Retinal pigment epithelial cell (primary cell): Measurements from ENCODE around the gene NUDC.
"Not testable (repeated sequence)": the region's sequence is repeated elsewhere in the genome, so short reads cannot be mapped to it uniquely, and the experiment has no call there.

ENCODE experiments used
- DNase-seq: peaks from one replicate; pipeline ENCODE4 v3.0.0-alpha.2; 2010; ENCODE audit warnings: low read depth
- H3K4me3 ChIP-seq: 2 replicates; pipeline ENCODE4 v1.5.1; 2011; ENCODE audit warnings: mild to moderate bottlenecking, low read length, control low read depth, moderate library complexity
- TF ChIP-seq, protein P1 (sequence below): conservative IDR thresholded peaks from 2 replicates; pipeline ENCODE4 v1.5.1; 2011; ENCODE audit warnings: low read depth, low read length, control low read depth, inconsistent platforms

NUDC gene

DNA sequence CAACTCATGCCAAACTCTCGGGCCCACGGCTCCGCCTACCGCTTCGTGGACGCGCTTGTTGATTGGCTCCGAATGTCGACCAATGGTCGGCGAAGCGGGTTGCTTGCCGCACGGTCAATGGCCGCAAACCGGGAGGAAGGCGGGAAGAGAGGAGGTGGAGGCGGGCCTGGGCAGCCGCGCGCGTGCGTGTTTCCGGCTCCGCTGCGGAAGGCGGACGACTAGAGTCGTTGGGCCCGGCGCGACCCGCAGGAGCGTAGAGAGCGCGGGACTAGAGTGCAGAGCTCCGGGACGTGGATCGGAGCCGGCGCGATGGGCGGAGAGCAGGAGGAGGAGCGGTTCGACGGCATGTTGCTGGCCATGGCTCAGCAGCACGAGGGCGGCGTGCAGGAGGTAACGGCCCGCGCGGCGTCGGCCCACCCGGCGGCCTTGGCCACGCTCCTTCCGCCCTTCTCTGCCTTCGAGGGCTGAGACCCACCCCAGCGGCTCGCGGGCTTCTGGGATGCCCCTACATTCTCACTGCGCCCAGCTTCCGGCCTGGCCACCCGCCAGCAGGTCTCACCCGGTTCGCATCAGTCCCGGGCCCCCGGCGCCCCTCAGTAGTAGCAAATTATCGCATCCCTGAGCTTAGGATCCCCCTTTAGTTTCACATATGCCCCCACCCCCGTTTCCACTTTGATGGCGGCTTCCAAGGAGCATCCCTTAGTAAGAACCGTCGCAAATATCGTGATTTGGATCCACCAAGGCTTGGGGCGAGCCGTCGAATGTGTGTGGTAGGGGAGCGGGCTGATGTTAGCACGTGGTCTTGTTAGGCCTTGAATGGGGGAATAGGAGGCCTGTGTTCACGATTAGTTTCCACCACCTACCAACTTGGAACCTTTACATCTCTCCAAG, at the start of gene NUDC:
NUDC (plus strand) TSS at position 204 of the 891 bp plus-strand sequence; CDS start at position 310, 106 bp downstream.
- DNase-seq, result peak; percentile 84
- TF ChIP-seq, protein P1, sequence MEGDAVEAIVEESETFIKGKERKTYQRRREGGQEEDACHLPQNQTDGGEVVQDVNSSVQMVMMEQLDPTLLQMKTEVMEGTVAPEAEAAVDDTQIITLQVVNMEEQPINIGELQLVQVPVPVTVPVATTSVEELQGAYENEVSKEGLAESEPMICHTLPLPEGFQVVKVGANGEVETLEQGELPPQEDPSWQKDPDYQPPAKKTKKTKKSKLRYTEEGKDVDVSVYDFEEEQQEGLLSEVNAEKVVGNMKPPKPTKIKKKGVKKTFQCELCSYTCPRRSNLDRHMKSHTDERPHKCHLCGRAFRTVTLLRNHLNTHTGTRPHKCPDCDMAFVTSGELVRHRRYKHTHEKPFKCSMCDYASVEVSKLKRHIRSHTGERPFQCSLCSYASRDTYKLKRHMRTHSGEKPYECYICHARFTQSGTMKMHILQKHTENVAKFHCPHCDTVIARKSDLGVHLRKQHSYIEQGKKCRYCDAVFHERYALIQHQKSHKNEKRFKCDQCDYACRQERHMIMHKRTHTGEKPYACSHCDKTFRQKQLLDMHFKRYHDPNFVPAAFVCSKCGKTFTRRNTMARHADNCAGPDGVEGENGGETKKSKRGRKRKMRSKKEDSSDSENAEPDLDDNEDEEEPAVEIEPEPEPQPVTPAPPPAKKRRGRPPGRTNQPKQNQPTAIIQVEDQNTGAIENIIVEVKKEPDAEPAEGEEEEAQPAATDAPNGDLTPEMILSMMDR, result no peak
- H3K4me3 ChIP-seq, result peak within 1 kb of the TSS; percentile 65

DNA sequence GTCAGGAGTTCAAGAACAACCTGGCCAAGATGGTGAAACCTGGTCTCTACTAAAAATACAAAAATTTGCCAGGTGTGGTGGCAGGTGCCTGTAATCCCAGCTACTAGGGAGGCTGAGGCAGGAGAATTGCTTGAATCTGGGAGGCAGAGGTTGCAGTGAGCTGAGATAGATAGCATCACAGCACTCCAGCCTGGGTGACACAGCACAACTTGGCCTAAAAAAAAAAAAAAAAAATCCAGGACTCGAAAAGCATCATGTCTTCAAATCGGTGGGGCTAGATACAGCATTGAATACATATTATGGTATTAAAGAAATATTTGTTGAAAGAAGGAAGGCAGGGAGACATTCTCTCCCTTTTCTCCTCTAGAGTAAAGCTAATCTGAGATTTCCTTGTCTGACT, 48.4 kb upstream of the NUDC start:
- not testable (repeated sequence) for H3K4me3 ChIP-seq, DNase-seq

DNA sequence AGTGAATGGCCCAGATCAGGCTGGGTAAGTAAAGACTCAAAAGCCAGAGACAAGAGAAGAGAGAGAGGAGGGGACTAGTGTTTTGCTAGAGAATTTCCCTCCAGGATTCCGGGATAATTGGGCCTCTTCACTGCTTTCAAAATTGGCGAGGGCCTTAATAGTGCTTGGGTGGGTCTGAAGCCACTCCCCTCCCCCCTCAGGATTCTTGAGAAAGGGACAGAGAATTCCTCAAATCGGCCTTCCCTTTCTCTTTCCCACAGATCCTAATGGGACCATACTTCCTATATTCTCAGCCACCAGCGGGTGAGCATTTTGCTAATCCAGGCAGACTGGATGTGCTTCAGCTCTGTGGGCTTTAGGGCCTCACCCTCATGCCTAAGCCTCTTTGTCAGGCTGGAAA, 46.6 kb upstream of the NUDC start:
- no peak for DNase-seq
- TF ChIP-seq, protein P1, result no peak

DNA sequence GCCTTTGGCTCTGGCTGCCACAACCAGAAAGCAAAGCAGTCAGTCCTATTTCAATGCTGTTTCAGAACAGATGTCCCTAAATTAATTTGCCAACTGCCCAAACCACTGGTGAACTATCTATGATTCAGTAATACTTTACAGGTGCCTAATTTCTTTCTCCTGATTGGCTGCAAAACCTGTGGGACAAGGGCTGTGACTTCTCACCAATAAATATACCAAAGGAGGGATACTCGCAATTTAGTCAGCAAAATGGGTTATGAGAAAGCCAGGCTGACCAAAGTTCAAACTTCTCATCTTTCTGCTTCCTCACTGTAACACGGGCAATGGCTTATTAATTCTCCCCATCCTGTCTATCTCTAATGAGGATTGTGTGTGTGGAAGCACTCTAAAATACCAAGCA, 44.2 kb upstream of the NUDC start:
- no peak overlapping the region for H3K4me3 ChIP-seq
- DNase-seq, result no peak
- TF ChIP-seq, protein P1, result no peak

More for the DNA sequence above, 46.6 kb upstream of the NUDC start:
- no peak overlapping the region for H3K4me3 ChIP-seq

DNA sequence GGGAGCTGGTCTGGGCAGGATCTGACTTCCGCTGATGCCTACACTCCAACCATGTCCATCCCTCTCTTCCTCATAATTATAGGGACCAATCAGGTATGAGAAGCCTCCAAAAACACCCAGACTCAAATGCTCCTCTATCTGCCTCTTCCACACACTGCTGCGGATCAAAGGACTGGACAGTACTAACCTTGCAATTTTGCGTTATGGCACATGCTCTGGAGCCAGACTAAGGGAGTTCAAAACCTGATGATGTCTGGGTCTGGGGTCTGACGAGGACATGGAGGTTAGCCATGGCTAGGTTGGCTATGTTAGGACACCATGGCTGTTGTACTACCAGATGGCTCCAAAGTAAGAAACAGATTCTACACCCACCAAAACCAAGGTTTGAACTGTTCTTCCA, 41.8 kb upstream of the NUDC start:
- TF ChIP-seq, protein P1, result no peak
- no peak for DNase-seq
- H3K4me3 ChIP-seq, result no peak overlapping the region

DNA sequence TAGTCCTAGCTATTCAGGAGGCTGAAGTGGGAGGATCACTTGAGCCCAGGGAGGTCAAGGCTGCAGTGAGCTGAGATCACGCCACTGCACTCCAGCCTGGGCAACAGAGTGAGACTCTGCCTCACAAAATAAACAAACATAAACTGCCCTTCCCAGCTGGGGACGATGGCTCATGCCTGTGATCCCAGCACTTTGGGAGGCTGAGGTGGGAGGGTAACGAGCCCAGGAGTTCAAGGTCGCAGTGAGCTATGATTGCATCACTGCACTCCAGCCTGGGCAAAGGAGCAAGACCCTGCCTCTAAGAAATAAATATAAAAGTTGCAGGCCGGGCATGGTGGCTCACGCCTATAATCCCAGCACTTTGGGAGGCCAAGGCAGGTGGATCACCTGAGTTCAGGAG, 39.9 kb upstream of the NUDC start:
- H3K4me3 ChIP-seq, DNase-seq: not testable (repeated sequence)

DNA sequence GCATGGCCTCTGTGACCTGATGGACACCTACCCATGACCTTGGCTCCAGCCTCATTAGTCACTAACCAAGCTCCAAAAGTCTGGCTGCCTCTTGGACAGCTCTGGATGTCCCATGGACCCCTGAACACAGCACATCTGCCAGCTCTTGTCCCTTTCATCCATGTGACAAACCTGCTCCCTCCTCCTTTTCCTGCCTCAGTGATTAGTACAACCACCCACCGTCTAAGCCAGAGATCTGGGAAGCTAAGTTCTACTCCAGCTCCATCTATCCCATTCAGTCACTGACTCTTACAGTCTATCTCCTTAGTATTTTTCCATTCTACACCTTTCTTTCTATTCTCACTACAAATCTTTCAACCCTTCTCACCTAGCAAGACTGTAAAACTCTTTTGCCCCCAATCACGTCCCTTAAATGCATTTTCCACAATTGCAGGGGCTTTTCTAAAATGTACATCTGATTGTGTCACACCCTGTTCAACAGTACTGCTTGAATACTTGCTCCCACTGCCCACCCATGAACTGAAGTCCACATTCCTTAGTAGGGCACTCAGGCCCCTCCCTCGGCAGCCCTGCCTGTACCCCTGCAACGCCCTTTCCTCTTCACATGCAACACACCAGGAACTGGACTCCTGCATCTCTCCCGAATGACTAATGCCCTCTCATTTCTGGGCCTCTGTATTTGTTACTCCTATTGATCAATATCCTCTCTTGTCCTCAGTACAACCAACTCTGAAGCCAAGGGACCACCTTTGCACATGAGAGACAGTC, 38.7 kb upstream of the NUDC start:
- TF ChIP-seq, protein P1, result no peak
- H3K4me3 ChIP-seq, result no peak overlapping the region
- DNase-seq, result no peak

DNA sequence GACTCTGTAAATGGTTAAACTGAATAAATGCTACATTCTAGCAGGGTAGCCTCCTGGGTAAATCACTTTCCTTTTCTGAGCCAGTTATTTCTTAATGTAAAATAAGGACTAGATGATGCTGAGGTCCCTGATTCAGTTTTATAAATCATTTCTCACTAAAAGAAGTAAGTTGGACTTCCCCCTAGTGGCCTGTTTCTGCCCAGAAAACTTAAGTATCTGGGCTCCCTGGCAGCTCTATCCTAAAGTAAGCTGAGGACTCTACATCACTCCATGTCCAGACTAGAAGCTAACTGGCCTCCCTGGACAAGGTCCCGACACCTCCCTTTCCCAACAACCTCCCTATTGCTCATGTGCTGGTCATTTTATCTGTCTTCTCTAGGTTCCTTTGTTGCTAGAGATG, 34.4 kb upstream of the NUDC start:
- DNase-seq, result no peak
- H3K4me3 ChIP-seq, result no peak overlapping the region
- TF ChIP-seq, protein P1, result peak; percentile 59
